ENCODE measurements around the gene F12.
"Not testable (repeated sequence)": the region's sequence is repeated elsewhere in the genome, so short reads cannot be mapped to it uniquely, and the experiment has no call there.

The F12 gene

GRCh38 chr5:177420472-177420871, 11.1 kb upstream of the F12 start:
- not testable (repeated sequence) for DNase-seq

- DNase-seq: no peak
Observed at GRCh38 chr5:177419046-177419445, 9.7 kb upstream of the F12 start.

GRCh38 chr5:177417081-177417480, 7.7 kb upstream of the F12 start:
- DNase-seq: not testable (repeated sequence)

GRCh38 chr5:177414481-177414880, 5.1 kb upstream of the F12 start:
- DNase-seq: no peak

- no peak for DNase-seq
Observed at GRCh38 chr5:177412603-177413233, 3.4 kb upstream of the F12 start.

GRCh38 chr5:177410575-177410974, 1.2 kb upstream of the F12 start:
- DNase-seq: no peak

- peak in 2 of 58 donors; percentile 5 to 17 for DNase-seq
Observed at GRCh38 chr5:177405805-177406204, 3.6 kb downstream of the F12 start.

- no peak for DNase-seq
Observed at GRCh38 chr5:177405312-177405711, 4.1 kb downstream of the F12 start.

- DNase-seq: peak in 1 of 58 donors; percentile 31
Observed at GRCh38 chr5:177404641-177405179, 4.7 kb downstream of the F12 start.

- peak in 50 of 58 donors; percentile 6 to 75 (median 52) for DNase-seq
Observed at GRCh38 chr5:177403792-177404640, 5.3 kb downstream of the F12 start.

- peak in 4 of 58 donors; percentile 24 to 53 (median 32) for DNase-seq
Observed at GRCh38 chr5:177403102-177403791, 6.1 kb downstream of the F12 start.

GRCh38 chr5:177402271-177403043, 6.9 kb downstream of the F12 start:
- DNase-seq: peak in 25 of 58 donors; percentile 6 to 69 (median 34)

- peak in 1 of 58 donors; percentile 22 for DNase-seq
Observed at GRCh38 chr5:177399997-177400868, 9.1 kb downstream of the F12 start, which contains the start of gene PFN3. TSS of gene PFN3 (minus strand) at chr5:177400661. CDS start at chr5:177400576, 85 bp downstream.

- DNase-seq: no peak
Observed at GRCh38 chr5:177397875-177398390, 11.4 kb downstream of the F12 start.

- no peak for DNase-seq
Observed at GRCh38 chr5:177396807-177397206, 12.6 kb downstream of the F12 start.

- DNase-seq: no peak
Observed at GRCh38 chr5:177396078-177396477, 13.3 kb downstream of the F12 start.

- DNase-seq: no peak
Observed at GRCh38 chr5:177393990-177394389, 15.4 kb downstream of the F12 start.

GRCh38 chr5:177393206-177393765, 16.1 kb downstream of the F12 start:
- DNase-seq: no peak

GRCh38 chr5:177392765-177393164, 16.6 kb downstream of the F12 start:
- DNase-seq: no peak

All from anterior cingulate cortex (tissue), 58 donors.